Breast epithelium (tissue), 3 donors: ENCODE results near the gene NIPAL3.

Experiments
- POLR2A ChIP-seq: fragments of 450-650 bp; IDR thresholded peaks from one replicate; pipeline ENCODE4 v1.6.1; 2016; ENCODE audit warnings: antibody characterized with exemption, mild to moderate bottlenecking, moderate library complexity
- POLR2AphosphoS5 ChIP-seq, 3 donors: sonication (generic); formaldehyde crosslinking; IDR thresholded peaks; one replicate each; pipeline ENCODE4 v1.6.1; 2017; ENCODE audit warnings: antibody characterized with exemption in 3 of 3
- TF ChIP-seq, protein P1 (sequence below), 3 donors: fragments of 450-650 bp; IDR thresholded peaks; one replicate each; pipeline ENCODE4 v1.5.1; 2016 to 2017; ENCODE audit warnings: antibody characterized with exemption in 3 of 3, mild to moderate bottlenecking in 3 of 3, moderate library complexity in 3 of 3

GRCh38 chr1:24418898-24419628 is 3.5 kb downstream of the NIPAL3 start:
- TF ChIP-seq, protein P1, sequence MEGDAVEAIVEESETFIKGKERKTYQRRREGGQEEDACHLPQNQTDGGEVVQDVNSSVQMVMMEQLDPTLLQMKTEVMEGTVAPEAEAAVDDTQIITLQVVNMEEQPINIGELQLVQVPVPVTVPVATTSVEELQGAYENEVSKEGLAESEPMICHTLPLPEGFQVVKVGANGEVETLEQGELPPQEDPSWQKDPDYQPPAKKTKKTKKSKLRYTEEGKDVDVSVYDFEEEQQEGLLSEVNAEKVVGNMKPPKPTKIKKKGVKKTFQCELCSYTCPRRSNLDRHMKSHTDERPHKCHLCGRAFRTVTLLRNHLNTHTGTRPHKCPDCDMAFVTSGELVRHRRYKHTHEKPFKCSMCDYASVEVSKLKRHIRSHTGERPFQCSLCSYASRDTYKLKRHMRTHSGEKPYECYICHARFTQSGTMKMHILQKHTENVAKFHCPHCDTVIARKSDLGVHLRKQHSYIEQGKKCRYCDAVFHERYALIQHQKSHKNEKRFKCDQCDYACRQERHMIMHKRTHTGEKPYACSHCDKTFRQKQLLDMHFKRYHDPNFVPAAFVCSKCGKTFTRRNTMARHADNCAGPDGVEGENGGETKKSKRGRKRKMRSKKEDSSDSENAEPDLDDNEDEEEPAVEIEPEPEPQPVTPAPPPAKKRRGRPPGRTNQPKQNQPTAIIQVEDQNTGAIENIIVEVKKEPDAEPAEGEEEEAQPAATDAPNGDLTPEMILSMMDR (IDR thresholded peaks at IDR 0.05) = no peak
- no peak for TF ChIP-seq POLR2A
- TF ChIP-seq POLR2AphosphoS5 (IDR thresholded peaks at IDR 0.05) = peak in 1 of 3 donors; percentile 26
